ENCODE results near the gene CLEC16A. TPM values are rescaled to one million over a fixed set of nuclear protein-coding genes. Genes with fewer than 3 reads are reported as not detected.

The CLEC16A gene
- polyA plus RNA-seq, 1 experiment = 11.9 TPM

- CTCF ChIA-PET = interaction anchor here (2.4 kb wide), 1 partner anchor 7 kb away, joined by 11 read pairs; no protein-coding TSS in a partner anchor
- no peak overlapping the region for H3K27ac ChIP-seq (ENCODE audit: low read depth, low read length)
- TF ChIP-seq, protein P1, sequence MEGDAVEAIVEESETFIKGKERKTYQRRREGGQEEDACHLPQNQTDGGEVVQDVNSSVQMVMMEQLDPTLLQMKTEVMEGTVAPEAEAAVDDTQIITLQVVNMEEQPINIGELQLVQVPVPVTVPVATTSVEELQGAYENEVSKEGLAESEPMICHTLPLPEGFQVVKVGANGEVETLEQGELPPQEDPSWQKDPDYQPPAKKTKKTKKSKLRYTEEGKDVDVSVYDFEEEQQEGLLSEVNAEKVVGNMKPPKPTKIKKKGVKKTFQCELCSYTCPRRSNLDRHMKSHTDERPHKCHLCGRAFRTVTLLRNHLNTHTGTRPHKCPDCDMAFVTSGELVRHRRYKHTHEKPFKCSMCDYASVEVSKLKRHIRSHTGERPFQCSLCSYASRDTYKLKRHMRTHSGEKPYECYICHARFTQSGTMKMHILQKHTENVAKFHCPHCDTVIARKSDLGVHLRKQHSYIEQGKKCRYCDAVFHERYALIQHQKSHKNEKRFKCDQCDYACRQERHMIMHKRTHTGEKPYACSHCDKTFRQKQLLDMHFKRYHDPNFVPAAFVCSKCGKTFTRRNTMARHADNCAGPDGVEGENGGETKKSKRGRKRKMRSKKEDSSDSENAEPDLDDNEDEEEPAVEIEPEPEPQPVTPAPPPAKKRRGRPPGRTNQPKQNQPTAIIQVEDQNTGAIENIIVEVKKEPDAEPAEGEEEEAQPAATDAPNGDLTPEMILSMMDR (IDR thresholded peaks at IDR 0.05; ENCODE audit: low read depth, low read length) = no peak
- DNase-seq (ENCODE audit: low read depth, low spot score) = no peak
- peaks cover 14% of the 10 kb centered on the region for H3K27me3 ChIP-seq (ENCODE audit: control insufficient read depth, insufficient read depth, low read length)
- no peaks in the 10 kb centered on the region; the same call in 1 of the 2 replicates for H3K9me3 ChIP-seq (ENCODE audit: control insufficient read depth, insufficient read depth, low read length)
- POLR2A ChIA-PET = interaction anchor here (0.6 kb wide), 1 partner anchor 88 kb away, joined by 4 read pairs; no protein-coding TSS in a partner anchor
- H3K4me3 ChIP-seq (ENCODE audit: low read depth, low read length) = no peak overlapping the region
Measured at GRCh38 chr16:10911267-10911666, 33.1 kb upstream of the CLEC16A start.

DNA sequence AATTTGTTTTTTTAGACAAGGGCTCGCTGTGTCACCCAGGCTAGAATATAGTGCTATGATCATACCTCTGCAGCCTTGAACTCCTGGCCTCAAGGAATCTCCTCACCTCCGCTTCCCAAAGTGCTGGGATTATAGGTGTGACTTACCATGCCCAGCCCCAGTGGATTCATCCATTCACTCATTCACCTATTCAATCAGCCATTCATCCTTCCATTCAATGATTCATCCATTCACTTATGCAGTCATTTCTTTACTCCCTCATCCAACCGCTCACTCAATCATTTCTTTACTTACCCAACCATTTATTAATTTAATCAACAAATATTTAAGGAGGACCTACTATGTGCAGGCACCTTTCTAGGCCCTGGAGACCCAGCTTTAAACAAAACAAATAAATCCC is 27.8 kb upstream of the CLEC16A start:
- no peak overlapping the region for H3K27ac ChIP-seq (ENCODE audit: low read depth, low read length)
- TF ChIP-seq, protein P1 (IDR thresholded peaks at IDR 0.05; ENCODE audit: low read depth, low read length) = no peak
- CTCF ChIA-PET = interaction anchor here (0.5 to 3.2 kb wide), 4 partner anchors 172 to 402 kb away, joined by 3 to 46 read pairs (median 6); no protein-coding TSS in a partner anchor
- POLR2A ChIA-PET = no interaction called here
- no peak for DNase-seq (ENCODE audit: low read depth, low spot score)
- H3K4me3 ChIP-seq (ENCODE audit: low read depth, low read length) = no peak overlapping the region
- no peaks in the 10 kb centered on the region for H3K27me3 ChIP-seq (ENCODE audit: control insufficient read depth, insufficient read depth, low read length)
- H3K9me3 ChIP-seq (ENCODE audit: control insufficient read depth, insufficient read depth, low read length) = no peaks in the 10 kb centered on the region

DNA sequence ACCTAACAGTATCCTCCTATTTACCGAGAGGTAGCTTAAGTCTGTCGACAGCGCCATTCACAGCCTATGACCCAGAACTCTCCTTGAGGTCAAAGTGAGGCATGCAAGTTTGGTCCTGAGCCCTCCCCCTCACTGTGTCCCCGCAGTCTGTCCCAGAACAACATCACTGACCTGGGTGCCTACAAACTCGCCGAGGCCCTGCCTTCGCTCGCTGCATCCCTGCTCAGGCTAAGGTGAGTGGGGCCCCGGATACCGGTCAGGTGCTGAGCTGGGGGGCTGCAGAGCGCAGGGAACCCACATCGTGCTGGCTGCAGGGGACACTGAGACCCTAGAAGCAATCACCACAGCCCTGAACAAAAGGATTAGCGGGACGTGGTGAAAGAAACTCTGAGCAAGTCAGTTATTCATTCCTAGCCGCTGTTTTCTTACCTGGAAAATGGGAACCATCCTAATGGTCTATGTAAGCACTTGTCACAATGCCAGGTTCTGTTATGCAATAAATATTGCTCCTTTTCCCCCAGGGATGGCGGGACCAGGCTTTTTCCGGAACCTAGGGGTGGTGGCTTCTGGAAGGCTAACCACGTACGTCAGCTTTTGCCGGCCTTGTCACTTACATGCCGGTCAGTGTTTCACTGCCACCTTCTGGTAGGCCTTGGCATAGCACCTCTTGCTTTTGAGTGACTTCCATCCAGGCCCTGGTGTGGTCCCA is 25.9 kb upstream of the CLEC16A start:
- TF ChIP-seq, protein P1 (IDR thresholded peaks at IDR 0.05; ENCODE audit: low read depth, low read length) = peak; percentile 99
- Histone ChIP-seq H3K9me3 (ENCODE audit: control insufficient read depth, insufficient read depth, low read length) (no peaks in the 10 kb centered on the region), H3K27me3 (ENCODE audit: control insufficient read depth, insufficient read depth, low read length) (no peaks in the 10 kb centered on the region), H3K27ac (ENCODE audit: low read depth, low read length) (no peak overlapping the region), H3K4me3 (ENCODE audit: low read depth, low read length) (no peak overlapping the region)
- ChIA-PET POLR2A (no interaction called here), CTCF (interaction anchor here (0.5 to 3.2 kb wide), 40 partner anchors 9 to 1880 kb away, joined by 3 to 46 read pairs (median 4); partner anchors contain the start of genes DEXI, EMP2 and NUBP1)
- peak; percentile 86 for DNase-seq (ENCODE audit: low read depth, low spot score)

DNA sequence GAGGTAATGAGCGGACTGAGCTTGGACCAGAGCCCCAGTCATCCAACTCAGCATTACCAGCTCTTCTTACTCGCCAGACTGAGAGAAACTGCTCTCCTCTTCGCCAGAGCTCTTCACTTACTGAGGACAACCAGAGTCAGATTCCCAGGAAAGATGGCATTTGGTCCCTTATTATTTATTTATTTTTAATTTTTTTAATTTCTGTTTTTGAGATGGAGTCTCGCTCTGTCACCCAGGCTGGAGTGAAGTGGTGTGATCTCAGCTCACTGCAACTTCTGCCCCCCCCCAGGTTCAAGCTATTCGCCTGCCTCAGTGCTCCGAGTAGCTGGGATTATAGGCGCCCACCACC is 25.4 kb upstream of the CLEC16A start:
- TF ChIP-seq, protein P1 (IDR thresholded peaks at IDR 0.05; ENCODE audit: low read depth, low read length) = no peak
- Histone ChIP-seq H3K9me3 (ENCODE audit: control insufficient read depth, insufficient read depth, low read length) (no peaks in the 10 kb centered on the region; the same call in 1 of the 2 replicates), H3K27ac (ENCODE audit: low read depth, low read length) (no peak overlapping the region), H3K4me3 (ENCODE audit: low read depth, low read length) (no peak overlapping the region), H3K27me3 (ENCODE audit: control insufficient read depth, insufficient read depth, low read length) (no peaks in the 10 kb centered on the region)
- no peak for DNase-seq (ENCODE audit: low read depth, low spot score)
- CTCF ChIA-PET = interaction anchor here (0.6 to 3.2 kb wide), 40 partner anchors 8 to 1880 kb away, joined by 3 to 46 read pairs (median 4); partner anchors contain the start of genes DEXI, EMP2 and NUBP1
- POLR2A ChIA-PET = no interaction called here

DNA sequence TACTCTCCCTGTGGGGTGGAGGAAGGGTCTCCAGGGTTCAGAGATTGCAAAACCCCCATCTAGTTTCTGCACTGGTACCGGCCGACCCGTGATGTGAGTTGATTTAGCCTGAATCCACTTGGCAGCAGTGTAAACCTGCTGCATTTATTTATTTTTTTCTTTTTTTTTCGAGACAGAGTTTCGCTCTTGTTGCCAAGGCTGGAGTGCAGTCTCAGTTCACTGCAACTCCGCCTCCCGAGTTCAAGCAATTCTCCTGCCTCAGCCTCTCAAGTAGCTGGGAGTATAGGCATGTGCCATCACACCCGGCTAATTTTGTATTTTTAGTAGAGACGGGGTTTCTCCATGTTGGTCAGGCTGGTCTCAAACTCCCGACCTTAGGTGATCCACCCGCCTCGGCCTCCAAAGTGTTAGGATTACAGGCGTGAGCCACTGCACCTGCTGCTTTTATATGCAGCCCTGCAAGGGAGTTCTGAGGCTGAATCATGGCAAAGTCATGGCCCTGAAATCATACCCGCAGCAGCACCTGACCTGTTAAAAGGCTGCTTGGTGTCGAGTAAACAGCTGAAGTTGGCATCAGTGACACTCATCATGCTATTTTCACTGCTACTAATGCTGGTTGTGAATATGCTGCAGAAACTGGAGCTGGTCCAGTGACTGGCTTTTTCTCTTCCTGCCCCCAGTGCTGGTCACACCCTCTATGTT is 23.5 kb upstream of the CLEC16A start:
- no peak for DNase-seq (ENCODE audit: low read depth, low spot score)
- Histone ChIP-seq H3K27ac (ENCODE audit: low read depth, low read length) (no peak overlapping the region), H3K4me3 (ENCODE audit: low read depth, low read length) (no peak overlapping the region), H3K27me3 (ENCODE audit: control insufficient read depth, insufficient read depth, low read length) (no peaks in the 10 kb centered on the region), H3K9me3 (ENCODE audit: control insufficient read depth, insufficient read depth, low read length) (no peaks in the 10 kb centered on the region; the same call in 1 of the 2 replicates)
- CTCF ChIA-PET = interaction anchor here (1.0 kb wide), 2 partner anchors 11 to 406 kb away, joined by 3 to 6 read pairs; no protein-coding TSS in a partner anchor
- TF ChIP-seq, protein P1 (IDR thresholded peaks at IDR 0.05; ENCODE audit: low read depth, low read length) = no peak
- POLR2A ChIA-PET = no interaction called here
